Epithelial cell of esophagus (primary cell): Measurements from ENCODE around the gene SH3GLB2.
A peak's percentile ranks its signal among the peaks of the same experiment; 100 is the strongest.

ENCODE experiments used
- DNase-seq: peaks from one replicate; pipeline ENCODE4 v3.0.0; 2010; ENCODE audit warnings: low read depth
- H3K4me3 ChIP-seq: 2 replicates; pipeline ENCODE4 v1.5.1; 2011; ENCODE audit warnings: mild to moderate bottlenecking, low read length, control low read depth
- CTCF ChIP-seq: IDR thresholded peaks from 2 replicates; pipeline ENCODE4 v1.5.1; 2011; ENCODE audit warnings: low read depth, mild to moderate bottlenecking, low read length, control low read depth, inconsistent platforms; ENCODE audit not compliant: insufficient read depth; ENCODE audit errors: missing control alignments

Gene SH3GLB2

GRCh38 chr9:129053020-129053419 is 24.9 kb upstream of the SH3GLB2 start:
- H3K4me3 ChIP-seq = no peak overlapping the region
- TF ChIP-seq CTCF = no peak
- DNase-seq = no peak

GRCh38 chr9:129052592-129052991 is 24.5 kb upstream of the SH3GLB2 start:
- peak; percentile 84 for DNase-seq
- no peak overlapping the region for H3K4me3 ChIP-seq
- no peak for TF ChIP-seq CTCF

- no peak overlapping the region for H3K4me3 ChIP-seq
- DNase-seq = no peak
- no peak for TF ChIP-seq CTCF
Observed at GRCh38 chr9:129042016-129042415, 13.9 kb upstream of the SH3GLB2 start.

- no peak for DNase-seq
- H3K4me3 ChIP-seq = no peak overlapping the region
- no peak for TF ChIP-seq CTCF
Observed at GRCh38 chr9:129040113-129040643, 12.0 kb upstream of the SH3GLB2 start.

- peak overlapping the region; percentile 81 for H3K4me3 ChIP-seq
- DNase-seq = no peak
- no peak for TF ChIP-seq CTCF
Observed at GRCh38 chr9:129038109-129038852, 10.2 kb upstream of the SH3GLB2 start.

GRCh38 chr9:129037767-129038098 is 9.6 kb upstream of the SH3GLB2 start:
- no peak for TF ChIP-seq CTCF
- DNase-seq = no peak
- peak overlapping the region; percentile 81 for H3K4me3 ChIP-seq

- TF ChIP-seq CTCF = no peak
- H3K4me3 ChIP-seq = peak overlapping the region; percentile 81
- no peak for DNase-seq
Observed at GRCh38 chr9:129036923-129037766, 9.0 kb upstream of the SH3GLB2 start.
